ENCODE results near the gene PTCSC3. TPM values are rescaled to one million over a fixed set of nuclear protein-coding genes. Genes with fewer than 3 reads are reported as not detected.
"Not testable (repeated sequence)": the region's sequence is repeated elsewhere in the genome, so short reads cannot be mapped to it uniquely, and the experiment has no call there.

The PTCSC3 gene
- total RNA-seq, 1 donor, result not detected

GRCh38 chr14:36105401-36105800 is 71.1 kb downstream of the PTCSC3 start:
- no peak for DNase-seq (ENCODE audit: insufficient read length, low spot score, missing footprints)
- Histone ChIP-seq H2AFZ (ENCODE audit: low read length) (no peak overlapping the region), H4K20me1 (ENCODE audit: insufficient read depth, low read length) (no peaks in the 10 kb centered on the region), H3K27me3 (ENCODE audit: insufficient read depth, low read length) (no peaks in the 10 kb centered on the region), H3K79me2 (ENCODE audit: insufficient read depth, low read length) (no peaks in the 10 kb centered on the region), H3K4me2 (ENCODE audit: insufficient read depth, low read length) (no peak overlapping the region), H3K9me3 (ENCODE audit: low read depth, low read length) (no peaks in the 10 kb centered on the region), H3K4me1 (ENCODE audit: insufficient read depth, low read length) (no peaks in the 10 kb centered on the region), H3K36me3 (ENCODE audit: insufficient read depth, low read length) (no peaks in the 10 kb centered on the region), H3K27ac (ENCODE audit: low read depth, low read length) (no peak overlapping the region), H3K4me3 (ENCODE audit: insufficient read depth, low read length) (no peak overlapping the region)
- no peak for TF ChIP-seq CTCF (IDR thresholded peaks at IDR 0.05; ENCODE audit: extremely low read depth, low read depth, low read length)

- not testable (repeated sequence) for H2AFZ ChIP-seq (ENCODE audit: low read length); DNase-seq (ENCODE audit: insufficient read length, low spot score, missing footprints); H3K36me3 ChIP-seq (ENCODE audit: insufficient read depth, low read length); H3K4me1 ChIP-seq (ENCODE audit: insufficient read depth, low read length); H3K27ac ChIP-seq (ENCODE audit: low read depth, low read length); H3K27me3 ChIP-seq (ENCODE audit: insufficient read depth, low read length); H4K20me1 ChIP-seq (ENCODE audit: insufficient read depth, low read length); H3K79me2 ChIP-seq (ENCODE audit: insufficient read depth, low read length); H3K4me3 ChIP-seq (ENCODE audit: insufficient read depth, low read length); H3K4me2 ChIP-seq (ENCODE audit: insufficient read depth, low read length); H3K9me3 ChIP-seq (ENCODE audit: low read depth, low read length)
Measured at GRCh38 chr14:36104258-36104657, 72.3 kb downstream of the PTCSC3 start.

- Histone ChIP-seq H4K20me1 (ENCODE audit: insufficient read depth, low read length) (no peaks in the 10 kb centered on the region), H3K4me3 (ENCODE audit: insufficient read depth, low read length) (no peak overlapping the region), H3K4me2 (ENCODE audit: insufficient read depth, low read length) (no peak overlapping the region), H3K27me3 (ENCODE audit: insufficient read depth, low read length) (no peaks in the 10 kb centered on the region), H3K79me2 (ENCODE audit: insufficient read depth, low read length) (no peaks in the 10 kb centered on the region), H3K36me3 (ENCODE audit: insufficient read depth, low read length) (no peaks in the 10 kb centered on the region), H3K9me3 (ENCODE audit: low read depth, low read length) (no peaks in the 10 kb centered on the region), H2AFZ (ENCODE audit: low read length) (no peak overlapping the region), H3K27ac (ENCODE audit: low read depth, low read length) (no peak overlapping the region), H3K4me1 (ENCODE audit: insufficient read depth, low read length) (no peaks in the 10 kb centered on the region)
- DNase-seq (ENCODE audit: insufficient read length, low spot score, missing footprints), result peak; percentile 52
- no peak for TF ChIP-seq CTCF (IDR thresholded peaks at IDR 0.05; ENCODE audit: extremely low read depth, low read depth, low read length)
Measured at GRCh38 chr14:36099619-36100018, 76.9 kb downstream of the PTCSC3 start.

- no peak overlapping the region for H3K4me3 ChIP-seq (ENCODE audit: insufficient read depth, low read length)
- H4K20me1 ChIP-seq (ENCODE audit: insufficient read depth, low read length), result no peaks in the 10 kb centered on the region
- H3K36me3 ChIP-seq (ENCODE audit: insufficient read depth, low read length), result no peaks in the 10 kb centered on the region
- H3K79me2 ChIP-seq (ENCODE audit: insufficient read depth, low read length), result no peaks in the 10 kb centered on the region
- no peak overlapping the region for H3K4me2 ChIP-seq (ENCODE audit: insufficient read depth, low read length)
- DNase-seq (ENCODE audit: insufficient read length, low spot score, missing footprints), result no peak
- H3K4me1 ChIP-seq (ENCODE audit: insufficient read depth, low read length), result no peaks in the 10 kb centered on the region
- no peaks in the 10 kb centered on the region for H3K9me3 ChIP-seq (ENCODE audit: low read depth, low read length)
- no peak overlapping the region for H3K27ac ChIP-seq (ENCODE audit: low read depth, low read length)
- no peak overlapping the region for H2AFZ ChIP-seq (ENCODE audit: low read length)
- H3K27me3 ChIP-seq (ENCODE audit: insufficient read depth, low read length), result no peaks in the 10 kb centered on the region
- no peak for TF ChIP-seq CTCF (IDR thresholded peaks at IDR 0.05; ENCODE audit: extremely low read depth, low read depth, low read length)
Measured at GRCh38 chr14:36097356-36097755, 79.2 kb downstream of the PTCSC3 start.

Data from osteoblast (primary cell).